Measurements from ENCODE around the gene CR1L. TPM values are rescaled to one million over a fixed set of nuclear protein-coding genes. Genes with fewer than 3 reads are reported as not detected.

Gene CR1L
- polyA plus RNA-seq, 1 donor from 2014 or later: not detected

GRCh38 chr1:207670192-207670591 is 25.3 kb downstream of the CR1L start:
- Histone ChIP-seq H3F3A (ENCODE audit: insufficient read depth, low read length, poor library complexity, severe bottlenecking) (no peaks in the 10 kb centered on the region), H3K9me2 (ENCODE audit: insufficient read depth, low read length) (no peaks in the 10 kb centered on the region), H3K36me3 (ENCODE audit: insufficient read depth, low read length) (no peaks in the 10 kb centered on the region), H3K9me3 (ENCODE audit: low read length) (no peaks in the 10 kb centered on the region), H3K27ac (ENCODE audit: low read length) (no peak overlapping the region), H2AFZ (ENCODE audit: low read depth, low read length) (no peak overlapping the region), H3K4me2 (ENCODE audit: low read length) (no peak overlapping the region), H3K79me2 (replicated peaks; ENCODE audit: insufficient read depth, low read length) (no peaks in the 10 kb centered on the region), H3K9ac (ENCODE audit: low read length) (no peak overlapping the region), H3K4me3 (ENCODE audit: low read length) (no peak overlapping the region), H3K27me3 (ENCODE audit: insufficient read depth, low read depth, low read length) (no peaks in the 10 kb centered on the region), H4K20me1 (ENCODE audit: insufficient read depth) (no peaks in the 10 kb centered on the region)
- TF ChIP-seq, protein P1, sequence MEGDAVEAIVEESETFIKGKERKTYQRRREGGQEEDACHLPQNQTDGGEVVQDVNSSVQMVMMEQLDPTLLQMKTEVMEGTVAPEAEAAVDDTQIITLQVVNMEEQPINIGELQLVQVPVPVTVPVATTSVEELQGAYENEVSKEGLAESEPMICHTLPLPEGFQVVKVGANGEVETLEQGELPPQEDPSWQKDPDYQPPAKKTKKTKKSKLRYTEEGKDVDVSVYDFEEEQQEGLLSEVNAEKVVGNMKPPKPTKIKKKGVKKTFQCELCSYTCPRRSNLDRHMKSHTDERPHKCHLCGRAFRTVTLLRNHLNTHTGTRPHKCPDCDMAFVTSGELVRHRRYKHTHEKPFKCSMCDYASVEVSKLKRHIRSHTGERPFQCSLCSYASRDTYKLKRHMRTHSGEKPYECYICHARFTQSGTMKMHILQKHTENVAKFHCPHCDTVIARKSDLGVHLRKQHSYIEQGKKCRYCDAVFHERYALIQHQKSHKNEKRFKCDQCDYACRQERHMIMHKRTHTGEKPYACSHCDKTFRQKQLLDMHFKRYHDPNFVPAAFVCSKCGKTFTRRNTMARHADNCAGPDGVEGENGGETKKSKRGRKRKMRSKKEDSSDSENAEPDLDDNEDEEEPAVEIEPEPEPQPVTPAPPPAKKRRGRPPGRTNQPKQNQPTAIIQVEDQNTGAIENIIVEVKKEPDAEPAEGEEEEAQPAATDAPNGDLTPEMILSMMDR (IDR thresholded peaks at IDR 0.05; ENCODE audit: poor library complexity, severe bottlenecking): no peak
- TF ChIP-seq MXI1 (conservative IDR thresholded peaks at IDR 0.05; ENCODE audit: poor library complexity, severe bottlenecking): no peak
- no peak for TF ChIP-seq POLR2AphosphoS5 (IDR thresholded peaks at IDR 0.05)
- TF ChIP-seq EP300 (conservative IDR thresholded peaks at IDR 0.05; ENCODE audit: poor library complexity, severe bottlenecking): no peak
- no peak for TF ChIP-seq TAF1 (IDR thresholded peaks at IDR 0.05; ENCODE audit: low read depth)
- TF ChIP-seq RAD21 (conservative IDR thresholded peaks at IDR 0.05): no peak
- TF ChIP-seq SMC3 (conservative IDR thresholded peaks at IDR 0.05; ENCODE audit: poor library complexity): no peak
- no peak for TF ChIP-seq REST (IDR thresholded peaks at IDR 0.05; ENCODE audit: borderline replicate concordance)
- no peak for TF ChIP-seq EZH2 (IDR thresholded peaks at IDR 0.05; ENCODE audit: borderline replicate concordance, insufficient read depth, low read length, poor library complexity, severe bottlenecking)

- no peak overlapping the region for H2AFZ ChIP-seq (ENCODE audit: low read depth, low read length)
- no peaks in the 10 kb centered on the region for H3K79me2 ChIP-seq (replicated peaks; ENCODE audit: insufficient read depth, low read length)
- no peak for TF ChIP-seq RAD21 (conservative IDR thresholded peaks at IDR 0.05)
- TF ChIP-seq TAF1 (IDR thresholded peaks at IDR 0.05; ENCODE audit: low read depth): no peak
- no peak for TF ChIP-seq EZH2 (IDR thresholded peaks at IDR 0.05; ENCODE audit: borderline replicate concordance, insufficient read depth, low read length, poor library complexity, severe bottlenecking)
- TF ChIP-seq REST (IDR thresholded peaks at IDR 0.05; ENCODE audit: borderline replicate concordance): no peak
- TF ChIP-seq, protein P1 (IDR thresholded peaks at IDR 0.05; ENCODE audit: poor library complexity, severe bottlenecking): no peak
- no peak for TF ChIP-seq POLR2AphosphoS5 (IDR thresholded peaks at IDR 0.05)
- no peak for TF ChIP-seq SMC3 (conservative IDR thresholded peaks at IDR 0.05; ENCODE audit: poor library complexity)
- no peak for TF ChIP-seq MXI1 (conservative IDR thresholded peaks at IDR 0.05; ENCODE audit: poor library complexity, severe bottlenecking)
- no peak for TF ChIP-seq EP300 (conservative IDR thresholded peaks at IDR 0.05; ENCODE audit: poor library complexity, severe bottlenecking)
- H3K9ac ChIP-seq (ENCODE audit: low read length): no peak overlapping the region
- no peak overlapping the region for H3K4me2 ChIP-seq (ENCODE audit: low read length)
- no peaks in the 10 kb centered on the region for H3K27me3 ChIP-seq (ENCODE audit: insufficient read depth, low read depth, low read length)
- H3K9me3 ChIP-seq (ENCODE audit: low read length): no peaks in the 10 kb centered on the region
- H3K36me3 ChIP-seq (ENCODE audit: insufficient read depth, low read length): no peaks in the 10 kb centered on the region
- no peaks in the 10 kb centered on the region for H3K9me2 ChIP-seq (ENCODE audit: insufficient read depth, low read length)
- H3F3A ChIP-seq (ENCODE audit: insufficient read depth, low read length, poor library complexity, severe bottlenecking): no peaks in the 10 kb centered on the region
- no peak overlapping the region for H3K27ac ChIP-seq (ENCODE audit: low read length)
- H3K4me3 ChIP-seq (ENCODE audit: low read length): no peak overlapping the region
- H4K20me1 ChIP-seq (ENCODE audit: insufficient read depth): no peaks in the 10 kb centered on the region
Measured at GRCh38 chr1:207670997-207671396, 26.1 kb downstream of the CR1L start.
